Thyroid gland (tissue), 4 donors: ENCODE data around the gene CD2AP. TPM values are rescaled to one million over a fixed set of nuclear protein-coding genes. Genes with fewer than 3 reads are reported as not detected.

Experiments
- DNase-seq, 2 donors: peaks; one replicate each; pipeline ENCODE4 v3.0.0-alpha.2; 2019
- H3K27ac ChIP-seq, 3 donors: fragments of 200-600 bp; sonication (generic); 1 replicate in 2 of 3; 2 replicates in 1 of 3; pipeline ENCODE4 v1.5.1; 2016 to 2019; ENCODE audit warnings: mild to moderate bottlenecking in 1 of 3, moderate library complexity in 1 of 3
- H3K27me3 ChIP-seq: fragments of 200-600 bp; sonication (generic); one replicate; pipeline ENCODE4 v1.5.1; 2019
- H3K36me3 ChIP-seq, 2 donors: fragments of 200-600 bp; sonication (generic); one replicate each; pipeline ENCODE4 v1.5.1; 2016 to 2019
- H3K4me1 ChIP-seq, 2 donors: fragments of 200-600 bp; sonication (generic); one replicate each; pipeline ENCODE4 v1.5.1; 2017 to 2019
- H3K4me3 ChIP-seq, 3 donors: fragments of 200-600 bp; sonication (generic); replicated peaks in 1 of 3; 1 replicate in 2 of 3; 2 replicates in 1 of 3; pipeline ENCODE4 v1.5.1; 2016; ENCODE audit warnings: mild to moderate bottlenecking in 1 of 3
- H3K9me3 ChIP-seq: fragments of 200-600 bp; sonication (generic); one replicate; pipeline ENCODE4 v1.5.1; 2017
- POLR2A ChIP-seq, 2 donors: fragments of 450-650 bp; IDR thresholded peaks; one replicate each; pipeline ENCODE4 v1.6.1; 2017; ENCODE audit warnings: antibody characterized with exemption in 2 of 2, mild to moderate bottlenecking in 2 of 2, moderate library complexity in 1 of 2
- WGBS, 2 donors: methylation state at CpG; one replicate each; pipeline ENCODE4 v1.1.5; 2017; 5-methylcytosine and 5-hydroxymethylcytosine counted together
- intact Hi-C: fragments of 100-400 bp; cut with DNase I; formaldehyde crosslinking; loops from one replicate; pipeline ENCODE4 v1.15.1; 2023
- total RNA-seq, 4 donors: library from RNA; depleted of rRNA; stranded (reverse); fragments of >200 nt; gene quantifications; one replicate each; pipeline ENCODE4 v1.2.3, GENCODE V29; 2016
- TF ChIP-seq, protein P1 (sequence below), 6 experiments: fragments of 200-600 bp in 3 of 6; fragments of 450-650 bp in 3 of 6; sonication (generic) in 3 of 6; IDR thresholded peaks; one replicate each; pipeline ENCODE4 v1.5.1; 2016 to 2019; ENCODE audit warnings: antibody characterized with exemption in 6 of 6, mild to moderate bottlenecking in 2 of 6, inconsistent platforms in 1 of 6, moderate library complexity in 1 of 6

The CD2AP gene, protein sequence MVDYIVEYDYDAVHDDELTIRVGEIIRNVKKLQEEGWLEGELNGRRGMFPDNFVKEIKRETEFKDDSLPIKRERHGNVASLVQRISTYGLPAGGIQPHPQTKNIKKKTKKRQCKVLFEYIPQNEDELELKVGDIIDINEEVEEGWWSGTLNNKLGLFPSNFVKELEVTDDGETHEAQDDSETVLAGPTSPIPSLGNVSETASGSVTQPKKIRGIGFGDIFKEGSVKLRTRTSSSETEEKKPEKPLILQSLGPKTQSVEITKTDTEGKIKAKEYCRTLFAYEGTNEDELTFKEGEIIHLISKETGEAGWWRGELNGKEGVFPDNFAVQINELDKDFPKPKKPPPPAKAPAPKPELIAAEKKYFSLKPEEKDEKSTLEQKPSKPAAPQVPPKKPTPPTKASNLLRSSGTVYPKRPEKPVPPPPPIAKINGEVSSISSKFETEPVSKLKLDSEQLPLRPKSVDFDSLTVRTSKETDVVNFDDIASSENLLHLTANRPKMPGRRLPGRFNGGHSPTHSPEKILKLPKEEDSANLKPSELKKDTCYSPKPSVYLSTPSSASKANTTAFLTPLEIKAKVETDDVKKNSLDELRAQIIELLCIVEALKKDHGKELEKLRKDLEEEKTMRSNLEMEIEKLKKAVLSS
- total RNA-seq: 10 to 100 TPM; 27.9 to 48.2 (median 33.0) TPM

DNA sequence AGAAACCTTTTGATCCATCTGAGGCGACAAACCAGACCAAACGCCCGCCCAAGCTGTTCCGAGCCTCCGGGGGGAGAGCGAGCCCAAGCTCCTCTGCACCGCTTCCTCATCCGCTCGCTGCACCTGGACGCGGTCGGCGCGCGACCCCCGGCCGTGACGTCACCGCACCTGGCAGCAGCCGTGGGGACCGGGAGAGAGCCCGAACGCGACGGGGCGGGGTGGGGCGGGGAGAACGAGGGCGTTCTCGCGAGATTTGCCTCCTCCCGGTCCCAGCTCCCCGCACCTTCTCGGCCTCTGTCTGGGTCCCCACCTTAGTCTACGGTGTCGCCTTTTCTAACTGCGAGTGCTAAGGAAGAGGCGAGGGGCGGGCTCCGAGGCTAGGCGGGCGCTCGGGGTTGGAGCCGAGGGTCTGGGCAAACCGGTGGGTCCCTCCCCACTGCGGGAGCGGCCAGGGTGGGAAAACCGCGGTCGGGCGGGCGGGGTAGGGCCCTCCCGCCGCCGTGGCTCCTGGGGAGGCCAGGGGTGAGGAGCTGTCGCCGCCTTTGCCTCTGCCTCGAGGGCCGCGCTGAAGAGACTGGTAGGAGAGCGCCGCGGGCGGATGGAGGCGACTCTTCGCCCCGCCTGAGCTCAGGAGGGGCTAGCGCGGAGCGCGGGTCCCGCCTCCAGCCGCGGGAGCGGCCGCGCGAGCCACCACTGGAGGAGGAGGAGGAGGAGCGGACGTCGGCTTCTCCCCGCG, at the start of gene CD2AP:
TSS of gene CD2AP (plus strand) at position 293 of the 736 bp plus-strand sequence. CDS start 456 bp downstream, outside the sequence.
- peak in 1 of 2 donors; percentile 81 for TF ChIP-seq POLR2A (IDR thresholded peaks at IDR 0.05)
- TF ChIP-seq, protein P1, sequence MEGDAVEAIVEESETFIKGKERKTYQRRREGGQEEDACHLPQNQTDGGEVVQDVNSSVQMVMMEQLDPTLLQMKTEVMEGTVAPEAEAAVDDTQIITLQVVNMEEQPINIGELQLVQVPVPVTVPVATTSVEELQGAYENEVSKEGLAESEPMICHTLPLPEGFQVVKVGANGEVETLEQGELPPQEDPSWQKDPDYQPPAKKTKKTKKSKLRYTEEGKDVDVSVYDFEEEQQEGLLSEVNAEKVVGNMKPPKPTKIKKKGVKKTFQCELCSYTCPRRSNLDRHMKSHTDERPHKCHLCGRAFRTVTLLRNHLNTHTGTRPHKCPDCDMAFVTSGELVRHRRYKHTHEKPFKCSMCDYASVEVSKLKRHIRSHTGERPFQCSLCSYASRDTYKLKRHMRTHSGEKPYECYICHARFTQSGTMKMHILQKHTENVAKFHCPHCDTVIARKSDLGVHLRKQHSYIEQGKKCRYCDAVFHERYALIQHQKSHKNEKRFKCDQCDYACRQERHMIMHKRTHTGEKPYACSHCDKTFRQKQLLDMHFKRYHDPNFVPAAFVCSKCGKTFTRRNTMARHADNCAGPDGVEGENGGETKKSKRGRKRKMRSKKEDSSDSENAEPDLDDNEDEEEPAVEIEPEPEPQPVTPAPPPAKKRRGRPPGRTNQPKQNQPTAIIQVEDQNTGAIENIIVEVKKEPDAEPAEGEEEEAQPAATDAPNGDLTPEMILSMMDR (IDR thresholded peaks at IDR 0.05): no peak
- Histone ChIP-seq H3K4me3 (peak within 1 kb of the TSS; percentile 53 to 88 (median 75)), H3K27ac (peak within 1 kb of the TSS; percentile 96 to 98 (median 97)), H3K4me1 (peaks cover 8 to 19% of the 10 kb centered on the region in 2 donors), H3K36me3 (no peaks in the 10 kb centered on the region), H3K9me3 (no peaks in the 10 kb centered on the region), H3K27me3 (no peaks in the 10 kb centered on the region)
- intact Hi-C loops: no loop called here
- DNase-seq: peak; percentile 89 to 91
- 0% methylated on average over 2 to 3 of the region's 83 CpGs for WGBS, 2 donors

DNA sequence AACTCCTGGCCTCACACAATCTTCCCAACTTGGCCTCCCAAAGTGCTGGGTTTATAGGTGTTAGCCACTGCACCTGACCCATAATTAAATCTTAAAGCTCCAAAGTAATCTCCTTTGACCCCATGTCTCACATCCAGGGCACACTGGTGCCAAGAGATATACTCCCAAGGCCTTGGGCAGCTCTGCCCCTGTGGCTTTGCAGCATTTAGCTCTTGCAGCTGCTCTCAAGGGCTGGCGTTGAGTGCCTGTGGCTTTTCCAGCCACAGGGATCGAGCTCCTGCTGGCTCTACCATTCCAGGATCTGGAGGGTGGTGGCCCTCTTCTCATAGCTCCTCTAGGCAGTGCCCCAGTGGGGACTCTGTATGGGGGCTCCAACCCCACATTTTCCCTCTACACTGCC, 49.3 kb upstream of the CD2AP start:
- no peak overlapping the region for H3K27ac ChIP-seq
- 86 to 92% methylated on average over 1 to 2 of the region's 2 CpGs for WGBS, 2 donors
- intact Hi-C loops: no loop called here
- H3K4me3 ChIP-seq: no peak overlapping the region
- no peak for TF ChIP-seq POLR2A (IDR thresholded peaks at IDR 0.05)
- TF ChIP-seq, protein P1 (IDR thresholded peaks at IDR 0.05): no peak
- no peak for DNase-seq
- no peaks in the 10 kb centered on the region for H3K9me3 ChIP-seq
- H3K27me3 ChIP-seq: no peaks in the 10 kb centered on the region
- no peaks in the 10 kb centered on the region for H3K4me1 ChIP-seq
- no peaks in the 10 kb centered on the region for H3K36me3 ChIP-seq

DNA sequence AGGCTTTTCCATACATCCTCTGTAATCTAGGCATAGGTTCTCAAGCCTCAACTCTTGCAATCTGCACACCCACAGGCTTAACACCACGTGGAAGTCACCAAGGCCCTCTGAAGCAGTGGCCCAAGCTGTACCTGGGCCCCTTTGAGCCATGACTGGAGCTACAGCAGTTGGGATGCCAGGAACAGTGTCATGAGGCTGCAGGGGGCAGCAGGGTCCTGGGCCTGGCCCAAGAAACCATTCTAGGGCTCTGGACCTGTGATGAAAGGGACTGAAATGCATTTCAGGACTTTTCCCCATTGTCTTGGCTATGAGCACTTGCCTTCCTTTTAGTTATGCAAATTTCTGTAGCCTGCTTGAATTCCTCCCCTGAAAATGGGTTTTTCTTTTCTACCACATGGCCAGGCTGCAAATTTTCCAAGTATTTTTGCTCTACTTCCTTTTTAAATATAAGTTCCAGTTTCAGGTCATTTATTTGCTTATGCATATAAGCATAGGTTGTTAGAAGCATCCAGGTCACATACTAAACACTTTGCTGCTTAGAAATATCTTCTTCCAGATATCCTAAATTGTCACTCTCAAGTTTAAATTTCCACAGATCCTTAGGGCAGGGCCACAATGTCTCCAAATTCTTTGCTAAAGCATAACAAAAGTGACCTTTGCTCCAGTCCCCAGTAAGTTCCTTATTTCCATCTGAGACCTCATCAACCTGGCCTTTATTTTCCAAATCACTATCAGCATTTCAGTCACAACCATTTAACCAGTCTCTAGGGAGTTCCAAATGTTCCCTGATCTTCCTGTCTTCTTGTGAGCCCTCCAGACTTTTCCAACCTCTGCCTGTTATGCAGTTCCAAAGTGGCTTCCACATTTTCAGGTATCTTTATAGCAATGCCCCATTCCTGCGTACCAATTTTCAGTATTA, 48.6 kb upstream of the CD2AP start:
- Histone ChIP-seq H3K27ac (no peak overlapping the region), H3K36me3 (no peaks in the 10 kb centered on the region), H3K9me3 (no peaks in the 10 kb centered on the region), H3K4me1 (no peaks in the 10 kb centered on the region), H3K4me3 (no peak overlapping the region), H3K27me3 (no peaks in the 10 kb centered on the region)
- TF ChIP-seq, protein P1 (IDR thresholded peaks at IDR 0.05): no peak
- no peak for TF ChIP-seq POLR2A (IDR thresholded peaks at IDR 0.05)
- WGBS, 2 donors: 55 to 81% methylated on average over 2 of the region's 2 CpGs
- DNase-seq: no peak
- intact Hi-C loops: no loop called here

DNA sequence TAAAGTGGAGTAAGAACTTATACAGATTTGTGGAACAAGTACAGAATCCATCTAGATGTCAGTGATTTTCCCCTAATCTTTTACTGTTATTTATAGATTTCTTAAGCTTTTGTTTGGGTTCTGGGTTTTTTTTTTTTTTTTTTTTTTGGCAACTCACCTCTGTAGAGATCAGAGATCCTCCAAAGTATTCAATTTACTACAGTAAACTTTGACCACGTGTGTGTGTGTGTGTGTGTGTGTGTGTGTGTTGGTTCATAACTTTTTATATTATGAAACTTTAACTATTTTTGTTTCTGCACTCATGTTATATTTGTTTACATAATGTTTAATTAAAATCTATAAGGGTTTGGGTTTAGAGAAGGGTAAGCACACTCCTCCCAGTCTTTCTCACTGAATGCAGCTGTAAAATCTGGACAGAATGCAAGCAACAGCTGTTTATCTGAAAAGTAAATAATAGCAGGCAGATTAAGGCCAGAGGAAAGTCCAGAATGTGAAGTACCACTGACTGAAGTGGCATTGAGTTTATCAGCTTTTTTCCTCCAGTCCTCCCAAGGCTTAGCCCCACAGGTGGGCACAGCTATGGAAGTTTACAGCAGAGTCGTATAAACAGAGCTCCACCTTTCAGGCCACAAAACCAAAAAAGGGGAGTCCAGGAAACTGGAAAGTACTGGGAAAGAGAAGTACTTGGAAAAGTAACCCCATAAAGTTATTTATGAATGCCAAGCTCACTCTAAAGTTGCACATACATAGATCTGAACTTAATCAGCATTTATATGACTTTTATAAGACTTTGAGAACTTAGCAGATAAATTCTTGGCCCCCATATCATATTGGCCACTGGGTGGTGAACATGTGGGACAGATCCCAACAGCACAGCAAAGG, 43.0 kb upstream of the CD2AP start:
- Histone ChIP-seq H3K4me3 (no peak overlapping the region), H3K27me3 (no peaks in the 10 kb centered on the region), H3K9me3 (no peaks in the 10 kb centered on the region), H3K4me1 (no peaks in the 10 kb centered on the region), H3K27ac (no peak overlapping the region), H3K36me3 (no peaks in the 10 kb centered on the region)
- 46 to 72% methylated on average over 2 of the region's 2 CpGs for WGBS, 2 donors
- intact Hi-C loops: no loop called here
- DNase-seq: no peak
- TF ChIP-seq, protein P1 (IDR thresholded peaks at IDR 0.05): no peak
- no peak for TF ChIP-seq POLR2A (IDR thresholded peaks at IDR 0.05)
